IPS-18c (cell line): ENCODE results near the gene UBL3.

ENCODE experiments used
- H3K4me3 ChIP-seq: 2 replicates; pipeline ENCODE4 v1.7.0; 2013; ENCODE audit warnings: low read depth, mild to moderate bottlenecking, low read length, moderate library complexity; ENCODE audit not compliant: insufficient read depth
- H3K9me3 ChIP-seq: one replicate; pipeline ENCODE4 v1.6.1; 2013; ENCODE audit warnings: mild to moderate bottlenecking, low read length, moderate library complexity; ENCODE audit not compliant: control insufficient read depth, insufficient read depth

The UBL3 gene

GRCh38 chr13:29835280-29836061, 14.9 kb downstream of the UBL3 start:
- Histone ChIP-seq H3K9me3 (no peaks in the 10 kb centered on the region), H3K4me3 (no peak overlapping the region)

- H3K9me3 ChIP-seq = no peaks in the 10 kb centered on the region
- no peak overlapping the region for H3K4me3 ChIP-seq
These were observed 17.6 kb downstream of the UBL3 start for GRCh38 chr13:29832761-29833298.

GRCh38 chr13:29830000-29830399, 20.4 kb downstream of the UBL3 start:
- no peaks in the 10 kb centered on the region for H3K9me3 ChIP-seq
- H3K4me3 ChIP-seq = no peak overlapping the region

GRCh38 chr13:29819143-29819542, 31.3 kb downstream of the UBL3 start:
- H3K9me3 ChIP-seq = no peaks in the 10 kb centered on the region

GRCh38 chr13:29817604-29818378, 32.6 kb downstream of the UBL3 start:
- Histone ChIP-seq H3K4me3 (no peak overlapping the region), H3K9me3 (no peaks in the 10 kb centered on the region)

More at GRCh38 chr13:29819143-29819542, 31.3 kb downstream of the UBL3 start:
- H3K4me3 ChIP-seq = no peak overlapping the region

GRCh38 chr13:29816715-29817114, 33.7 kb downstream of the UBL3 start:
- Histone ChIP-seq H3K4me3 (no peak overlapping the region), H3K9me3 (no peaks in the 10 kb centered on the region)

- H3K4me3 ChIP-seq = no peak overlapping the region
These were observed 35.1 kb downstream of the UBL3 start for GRCh38 chr13:29815336-29815735.

GRCh38 chr13:29810898-29811297, 39.5 kb downstream of the UBL3 start:
- Histone ChIP-seq H3K9me3 (no peaks in the 10 kb centered on the region), H3K4me3 (no peak overlapping the region)

More at GRCh38 chr13:29815336-29815735, 35.1 kb downstream of the UBL3 start:
- H3K9me3 ChIP-seq = no peaks in the 10 kb centered on the region

- Histone ChIP-seq H3K9me3 (no peaks in the 10 kb centered on the region), H3K4me3 (no peak overlapping the region)
These were observed 40.2 kb downstream of the UBL3 start for GRCh38 chr13:29810145-29810742.

- H3K4me3 ChIP-seq = no peak overlapping the region
- no peaks in the 10 kb centered on the region for H3K9me3 ChIP-seq
These were observed 42.2 kb downstream of the UBL3 start for GRCh38 chr13:29808264-29808663.

- H3K9me3 ChIP-seq = no peaks in the 10 kb centered on the region
- no peak overlapping the region for H3K4me3 ChIP-seq
These were observed 44.1 kb downstream of the UBL3 start for GRCh38 chr13:29805994-29806979.

- Histone ChIP-seq H3K9me3 (no peaks in the 10 kb centered on the region), H3K4me3 (no peak overlapping the region)
These were observed 47.2 kb downstream of the UBL3 start for GRCh38 chr13:29803221-29803620.

GRCh38 chr13:29802621-29803020, 47.8 kb downstream of the UBL3 start:
- H3K4me3 ChIP-seq = no peak overlapping the region
- no peaks in the 10 kb centered on the region for H3K9me3 ChIP-seq

GRCh38 chr13:29801737-29802305, 48.6 kb downstream of the UBL3 start:
- Histone ChIP-seq H3K4me3 (no peak overlapping the region), H3K9me3 (no peaks in the 10 kb centered on the region)

GRCh38 chr13:29801102-29801501, 49.3 kb downstream of the UBL3 start:
- Histone ChIP-seq H3K9me3 (no peaks in the 10 kb centered on the region), H3K4me3 (no peak overlapping the region)

- H3K9me3 ChIP-seq = no peaks in the 10 kb centered on the region
- H3K4me3 ChIP-seq = no peak overlapping the region
These were observed 49.7 kb downstream of the UBL3 start for GRCh38 chr13:29800687-29801086.
